Trophoblast cell (in vitro differentiated cells and primary cell): Measurements from ENCODE around the gene IQGAP1.

Source experiments
- DNase-seq, 2 donors: peaks; one replicate each; pipeline ENCODE4 v3.0.0-alpha.2; 2016
- H2AFZ ChIP-seq: 2 replicates; pipeline ENCODE4 v1.6.1; 2013; ENCODE audit warnings: low read length, moderate library complexity, mild to moderate bottlenecking; ENCODE audit not compliant: insufficient read depth, poor library complexity
- H2AK5ac ChIP-seq: 2 replicates; pipeline ENCODE4 v1.6.1; 2013; ENCODE audit warnings: mild to moderate bottlenecking, low read length
- H2BK120ac ChIP-seq: 2 replicates; pipeline ENCODE4 v1.6.1; 2013; ENCODE audit warnings: low read length, mild to moderate bottlenecking, moderate library complexity; ENCODE audit not compliant: insufficient read depth, poor library complexity
- H2BK12ac ChIP-seq: 2 replicates; pipeline ENCODE4 v1.6.1; 2013; ENCODE audit warnings: mild to moderate bottlenecking, low read length, moderate library complexity
- H2BK5ac ChIP-seq: 2 replicates; pipeline ENCODE4 v1.6.1; 2013; ENCODE audit warnings: low read length, low read depth, moderate library complexity, mild to moderate bottlenecking; ENCODE audit not compliant: poor library complexity
- H3K14ac ChIP-seq: 2 replicates; pipeline ENCODE4 v1.6.1; 2013; ENCODE audit warnings: mild to moderate bottlenecking, low read length
- H3K18ac ChIP-seq: 2 replicates; pipeline ENCODE4 v1.6.1; 2013; ENCODE audit warnings: mild to moderate bottlenecking, low read length
- H3K23ac ChIP-seq: 2 replicates; pipeline ENCODE4 v1.6.1; 2013; ENCODE audit warnings: low read length
- H3K27ac ChIP-seq: 2 replicates; pipeline ENCODE4 v1.5.1; 2013; ENCODE audit warnings: low read depth, mild to moderate bottlenecking, inconsistent platforms, low read length, moderate library complexity
- H3K27me3 ChIP-seq: 2 replicates; pipeline ENCODE4 v1.6.1; 2013; ENCODE audit warnings: inconsistent platforms, mild to moderate bottlenecking, low read length, moderate library complexity; ENCODE audit not compliant: insufficient read depth
- H3K36me3 ChIP-seq, 2 experiments: 1 replicate in 1 of 2; 2 replicates in 1 of 2; pipeline ENCODE4 v1.6.1; 2013; ENCODE audit warnings: low read length in 2 of 2, mild to moderate bottlenecking in 2 of 2, moderate library complexity in 1 of 2; ENCODE audit not compliant: insufficient read depth in 2 of 2, control insufficient read depth in 1 of 2
- H3K4ac ChIP-seq: 2 replicates; pipeline ENCODE4 v1.6.1; 2013; ENCODE audit warnings: low read depth, mild to moderate bottlenecking, low read length, moderate library complexity
- H3K4me1 ChIP-seq, 2 experiments: 1 replicate in 1 of 2; 2 replicates in 1 of 2; pipeline ENCODE4 v1.6.1; 2013; ENCODE audit warnings: low read length in 2 of 2, mild to moderate bottlenecking in 2 of 2, moderate library complexity in 1 of 2; ENCODE audit not compliant: insufficient read depth in 2 of 2, control insufficient read depth in 1 of 2
- H3K4me2 ChIP-seq: 2 replicates; pipeline ENCODE4 v1.6.1; 2013; ENCODE audit warnings: inconsistent platforms, mild to moderate bottlenecking, low read length, moderate library complexity
- H3K4me3 ChIP-seq: 2 replicates; pipeline ENCODE4 v1.5.1; 2013; ENCODE audit warnings: mild to moderate bottlenecking, low read depth, low read length, inconsistent platforms
- H3K79me1 ChIP-seq: one replicate; pipeline ENCODE4 v1.6.1; 2013; ENCODE audit warnings: low read length
- H3K79me2 ChIP-seq: 2 replicates; pipeline ENCODE4 v1.6.1; 2013; ENCODE audit warnings: low read length, mild to moderate bottlenecking; ENCODE audit not compliant: control insufficient read depth, insufficient read depth, poor library complexity
- H3K9ac ChIP-seq: 2 replicates; pipeline ENCODE4 v1.6.1; 2013; ENCODE audit warnings: mild to moderate bottlenecking, low read length
- H3K9me3 ChIP-seq: 2 replicates; pipeline ENCODE4 v1.6.1; 2013; ENCODE audit warnings: low read depth, mild to moderate bottlenecking, control low read depth, inconsistent platforms, low read length; ENCODE audit not compliant: insufficient read depth
- H4K12ac ChIP-seq: 2 replicates; pipeline ENCODE4 v1.6.1; 2013; ENCODE audit warnings: low read depth, mild to moderate bottlenecking, low read length, moderate library complexity
- H4K8ac ChIP-seq: 2 replicates; pipeline ENCODE4 v1.6.1; 2013; ENCODE audit warnings: low read depth, mild to moderate bottlenecking, low read length, moderate library complexity
- H4K91ac ChIP-seq: one replicate; pipeline ENCODE4 v1.6.1; 2013; ENCODE audit warnings: low read depth, mild to moderate bottlenecking, low read length, moderate library complexity
- WGBS: extraction: QIAGEN DNeasy Blood & Tissue Kit; methylation state at CpG from one replicate; pipeline ENCODE4 v1.1.7; 2013; ENCODE audit warnings: missing lambda C conversion rate; ENCODE audit not compliant: insufficient read length, insufficient coverage; ENCODE audit errors: extremely low coverage; 5-methylcytosine and 5-hydroxymethylcytosine counted together

Gene IQGAP1

DNA sequence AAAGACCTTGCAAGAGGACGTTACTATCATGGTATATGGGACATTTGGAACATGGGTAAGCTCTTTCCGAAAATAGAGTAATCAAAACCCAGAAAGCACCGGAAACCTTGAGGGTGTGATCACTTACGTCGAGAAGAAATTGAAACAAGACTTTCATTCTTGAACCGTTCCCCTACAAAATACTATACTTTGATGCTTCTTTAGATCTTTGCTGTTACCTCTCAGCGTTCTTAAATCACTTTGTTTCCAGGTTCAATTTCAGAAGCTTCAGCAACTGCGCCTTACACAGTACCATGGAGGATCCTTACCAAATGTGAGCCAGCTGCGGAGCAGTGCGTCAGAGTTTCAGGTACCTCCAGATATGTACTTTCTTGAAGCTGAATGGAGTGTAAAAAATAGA is 151.7 kb downstream of the IQGAP1 start:
- Histone ChIP-seq H2AFZ (no peak overlapping the region), H3K27ac (no peak overlapping the region), H2BK5ac (no peak overlapping the region), H3K4ac (no peak overlapping the region), H3K23ac (no peak overlapping the region), H3K4me1 (peaks cover 10 to 12% of the 10 kb centered on the region in 2 experiments), H3K4me3 (no peak overlapping the region), H3K14ac (no peak overlapping the region), H2AK5ac (no peak overlapping the region), H2BK12ac (no peak overlapping the region), H3K18ac (no peak overlapping the region), H4K8ac (no peak overlapping the region), H2BK120ac (no peak overlapping the region), H3K79me2 (peaks cover 2% of the 10 kb centered on the region), H3K36me3 (peaks cover 5 to 7% of the 10 kb centered on the region in 2 experiments), H4K91ac (no peak overlapping the region), H3K9me3 (no peaks in the 10 kb centered on the region), H3K79me1 (no peaks in the 10 kb centered on the region), H3K9ac (no peak overlapping the region), H4K12ac (no peak overlapping the region), H3K27me3 (no peaks in the 10 kb centered on the region), H3K4me2 (no peak overlapping the region)
- no peak for DNase-seq
- no CpG with 5 or more reads among the region's 10 CpGs for WGBS

DNA sequence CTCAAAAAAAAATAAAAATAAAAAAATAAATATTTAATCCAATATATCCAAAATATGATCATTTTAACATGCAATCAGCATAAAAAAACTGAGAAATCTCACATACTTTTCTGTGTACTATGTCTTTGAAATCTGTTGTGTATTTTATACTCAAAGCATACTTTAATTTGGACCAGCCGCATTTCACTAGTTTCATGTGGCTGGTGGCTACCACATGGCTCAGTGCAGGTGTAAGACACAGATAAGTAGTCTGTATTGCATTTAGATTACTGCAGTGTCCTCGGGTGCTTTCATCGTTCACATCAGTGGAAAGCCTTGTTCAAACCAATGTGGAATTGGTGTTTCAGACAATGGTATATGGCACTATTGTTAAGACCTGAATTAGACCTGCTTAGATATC is 152.7 kb downstream of the IQGAP1 start:
- DNase-seq: no peak
- no peak overlapping the region for H3K4me2 ChIP-seq
- no peak overlapping the region for H2AFZ ChIP-seq
- H3K18ac ChIP-seq: no peak overlapping the region
- H3K27ac ChIP-seq: no peak overlapping the region
- H3K4ac ChIP-seq: no peak overlapping the region
- no peaks in the 10 kb centered on the region for H3K27me3 ChIP-seq
- H3K79me2 ChIP-seq: peaks cover 2% of the 10 kb centered on the region
- H3K4me1 ChIP-seq: peaks cover 5 to 6% of the 10 kb centered on the region in 2 experiments
- WGBS: no CpG with 5 or more reads among the region's 3 CpGs
- no peak overlapping the region for H4K12ac ChIP-seq
- no peak overlapping the region for H2AK5ac ChIP-seq
- H2BK5ac ChIP-seq: no peak overlapping the region
- no peak overlapping the region for H3K4me3 ChIP-seq
- no peak overlapping the region for H3K14ac ChIP-seq
- no peak overlapping the region for H4K8ac ChIP-seq
- H2BK120ac ChIP-seq: no peak overlapping the region
- H3K36me3 ChIP-seq: peaks cover 5 to 7% of the 10 kb centered on the region in 2 experiments
- no peak overlapping the region for H4K91ac ChIP-seq
- H3K9me3 ChIP-seq: no peaks in the 10 kb centered on the region
- H3K79me1 ChIP-seq: no peaks in the 10 kb centered on the region
- H3K23ac ChIP-seq: no peak overlapping the region
- H3K9ac ChIP-seq: no peak overlapping the region
- H2BK12ac ChIP-seq: no peak overlapping the region

DNA sequence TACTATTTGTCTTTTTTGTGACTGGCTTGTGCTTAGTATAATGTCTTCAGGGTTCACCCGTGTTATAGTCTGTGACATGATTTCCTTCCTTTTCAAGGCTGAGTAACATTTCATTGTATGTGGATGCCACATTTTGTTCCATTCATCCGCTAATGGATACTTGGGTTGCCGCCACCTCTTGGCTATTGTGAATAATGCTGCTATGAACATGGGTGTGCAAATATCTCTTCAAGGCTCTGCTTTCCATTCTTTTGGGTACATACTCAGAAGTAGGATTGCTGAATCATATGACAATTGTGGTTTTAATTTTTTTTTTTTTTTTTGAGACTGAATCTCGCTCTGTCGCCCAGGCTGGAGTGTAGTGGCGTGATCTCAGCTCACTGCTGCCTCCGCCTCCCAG is 157.1 kb downstream of the IQGAP1 start:
- H3K4ac ChIP-seq: no peak overlapping the region
- H2BK12ac ChIP-seq: no peak overlapping the region
- H3K18ac ChIP-seq: no peak overlapping the region
- no peaks in the 10 kb centered on the region for H3K27me3 ChIP-seq
- WGBS: no CpG with 5 or more reads among the region's 7 CpGs
- no peak for DNase-seq
- no peak overlapping the region for H3K27ac ChIP-seq
- peaks cover 8 to 9% of the 10 kb centered on the region in 2 experiments for H3K36me3 ChIP-seq
- H3K79me1 ChIP-seq: no peaks in the 10 kb centered on the region
- no peaks in the 10 kb centered on the region for H3K9me3 ChIP-seq
- no peak overlapping the region for H2BK120ac ChIP-seq
- no peaks in the 10 kb centered on the region for H3K79me2 ChIP-seq
- no peak overlapping the region for H4K91ac ChIP-seq
- H3K4me3 ChIP-seq: no peak overlapping the region
- no peak overlapping the region for H2BK5ac ChIP-seq
- H3K9ac ChIP-seq: no peak overlapping the region
- no peak overlapping the region for H3K4me2 ChIP-seq
- no peak overlapping the region for H4K8ac ChIP-seq
- H2AK5ac ChIP-seq: no peak overlapping the region
- H2AFZ ChIP-seq: no peak overlapping the region
- H3K23ac ChIP-seq: no peak overlapping the region
- no peaks in the 10 kb centered on the region for H3K4me1 ChIP-seq
- no peak overlapping the region for H4K12ac ChIP-seq
- no peak overlapping the region for H3K14ac ChIP-seq

DNA sequence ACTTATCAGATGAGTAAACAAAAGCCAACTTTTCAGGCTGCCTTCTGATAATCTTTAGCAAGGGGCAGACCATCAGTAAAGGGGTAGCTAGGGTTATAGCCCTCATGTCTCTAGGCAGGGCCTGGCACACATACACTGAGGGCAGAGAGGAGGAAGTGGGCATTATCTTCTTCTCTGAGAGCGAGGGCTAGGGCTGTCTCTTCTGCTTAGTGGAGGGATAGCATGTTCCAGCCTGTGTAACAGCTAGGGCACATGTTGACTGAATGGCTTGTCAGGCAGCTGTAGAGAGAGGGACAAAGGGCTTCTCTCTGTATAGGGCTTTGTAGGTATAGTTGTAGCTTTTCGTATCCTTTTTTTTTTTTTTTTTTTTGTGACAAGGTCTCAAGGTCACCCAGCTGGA is 159.5 kb downstream of the IQGAP1 start:
- WGBS: no CpG with 5 or more reads among the region's 2 CpGs
- Histone ChIP-seq H4K12ac (no peak overlapping the region), H3K27me3 (no peaks in the 10 kb centered on the region), H2BK5ac (no peak overlapping the region), H3K4me2 (no peak overlapping the region), H3K14ac (no peak overlapping the region), H2BK120ac (no peak overlapping the region), H3K18ac (no peak overlapping the region), H3K79me2 (no peaks in the 10 kb centered on the region), H2AK5ac (no peak overlapping the region), H4K91ac (no peak overlapping the region), H2AFZ (no peak overlapping the region), H3K27ac (no peak overlapping the region), H4K8ac (no peak overlapping the region), H3K23ac (no peak overlapping the region), H3K4me1 (peaks cover 6 to 10% of the 10 kb centered on the region in 2 experiments), H3K9ac (no peak overlapping the region), H3K4ac (no peak overlapping the region), H3K79me1 (no peaks in the 10 kb centered on the region), H2BK12ac (no peak overlapping the region), H3K4me3 (no peak overlapping the region), H3K9me3 (no peaks in the 10 kb centered on the region), H3K36me3 (peaks cover 7% of the 10 kb centered on the region in 2 experiments)
- DNase-seq: no peak
